ENCODE results near the gene IRGC. TPM values are rescaled to one million over a fixed set of nuclear protein-coding genes. Genes with fewer than 3 reads are reported as not detected.
"Not testable (repeated sequence)": the region's sequence is repeated elsewhere in the genome, so short reads cannot be mapped to it uniquely, and the experiment has no call there.

Gene IRGC, protein sequence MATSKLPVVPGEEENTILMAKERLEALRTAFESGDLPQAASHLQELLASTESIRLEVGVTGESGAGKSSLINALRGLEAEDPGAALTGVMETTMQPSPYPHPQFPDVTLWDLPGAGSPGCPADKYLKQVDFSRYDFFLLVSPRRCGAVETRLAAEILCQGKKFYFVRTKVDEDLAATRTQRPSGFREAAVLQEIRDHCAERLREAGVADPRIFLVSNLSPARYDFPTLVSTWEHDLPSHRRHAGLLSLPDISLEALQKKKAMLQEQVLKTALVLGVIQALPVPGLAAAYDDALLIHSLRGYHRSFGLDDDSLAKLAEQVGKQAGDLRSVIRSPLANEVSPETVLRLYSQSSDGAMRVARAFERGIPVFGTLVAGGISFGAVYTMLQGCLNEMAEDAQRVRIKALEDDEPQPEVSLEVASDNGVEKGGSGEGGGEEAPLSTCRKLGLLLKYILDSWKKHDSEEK
- not detected for polyA plus RNA-seq

DNA sequence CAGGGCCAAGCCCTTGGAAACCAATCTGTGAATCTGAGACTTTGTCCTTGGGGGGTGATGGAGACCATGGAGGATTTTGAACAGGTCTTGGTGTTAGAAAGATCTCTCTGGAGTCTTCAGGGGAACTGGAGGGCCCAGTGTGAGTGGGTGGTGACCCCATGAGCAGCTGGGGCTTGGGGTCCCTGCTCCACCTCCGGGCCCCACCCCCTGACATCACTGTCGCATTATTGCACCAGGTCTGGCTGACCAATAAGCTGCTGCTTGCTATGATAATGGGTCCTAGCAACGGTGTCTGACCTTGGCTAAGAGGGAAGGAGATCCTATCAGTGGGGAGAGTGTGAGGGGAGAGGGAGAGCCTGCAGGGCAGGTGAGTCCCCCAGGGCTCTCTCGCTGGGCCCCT lies at the start of gene IRGC:
Gene IRGC (plus strand): TSS at position 301 of the 400 bp plus-strand sequence. CDS start 2,483 bp downstream, outside the sequence.
- H3K27ac Mint-ChIP-seq, result no peak within 1 kb of the TSS
- no peaks in the 10 kb centered on the region for H3K4me1 Mint-ChIP-seq
- H3K9me3 Mint-ChIP-seq, result no peaks in the 10 kb centered on the region
- H3K4me3 Mint-ChIP-seq, result no peak within 1 kb of the TSS
- peaks cover 8% of the 10 kb centered on the region for H3K27me3 Mint-ChIP-seq
- no peaks in the 10 kb centered on the region for H3K36me3 Mint-ChIP-seq

DNA sequence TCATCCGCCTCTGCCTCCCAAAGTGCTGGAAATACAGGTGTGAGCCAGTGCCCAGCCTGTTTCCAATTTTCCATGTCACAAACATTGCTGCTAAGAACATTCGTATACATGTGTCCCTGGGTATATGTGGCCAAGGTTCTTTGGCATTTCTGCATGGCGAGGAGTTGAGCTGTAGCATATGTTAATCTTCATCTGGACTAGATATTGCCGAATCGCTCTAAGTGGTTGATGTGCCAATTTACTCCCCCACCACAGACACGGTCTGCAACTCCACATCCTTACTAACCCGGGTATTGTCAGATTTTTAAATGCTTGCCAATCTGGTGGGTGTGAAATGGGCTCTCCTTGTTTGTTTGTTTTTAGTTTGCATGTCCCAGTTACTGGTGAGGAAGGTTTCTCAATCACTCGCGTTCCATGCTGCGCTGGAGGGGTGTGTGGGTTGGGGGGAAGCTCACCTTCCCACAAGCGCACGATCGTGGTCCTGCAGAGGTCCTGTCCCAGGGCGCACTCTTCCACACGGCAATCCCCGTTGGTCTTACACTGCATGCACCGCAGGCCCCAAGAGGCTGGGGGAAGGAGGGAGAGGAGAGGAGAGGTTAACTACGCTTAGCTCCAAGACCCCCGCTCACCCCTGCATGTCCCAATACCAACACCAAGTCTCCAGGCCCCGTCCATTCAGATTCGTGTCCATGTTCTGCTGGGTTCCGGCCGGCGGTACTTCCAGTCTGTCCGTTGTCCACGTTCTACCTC lies 48.6 kb upstream of the IRGC start:
- Mint-ChIP-seq H3K27me3 (peaks cover 12% of the 10 kb centered on the region), H3K36me3 (no peaks in the 10 kb centered on the region), H3K4me3 (peak overlapping the region in 3 of 4 donors; percentile 16 to 93 (median 92)), H3K9me3 (no peaks in the 10 kb centered on the region), H3K4me1 (peaks cover 12 to 28% (median 16%) of the 10 kb centered on the region in 3 donors), H3K27ac (peak overlapping the region in 1 of 3 donors; percentile 5)

DNA sequence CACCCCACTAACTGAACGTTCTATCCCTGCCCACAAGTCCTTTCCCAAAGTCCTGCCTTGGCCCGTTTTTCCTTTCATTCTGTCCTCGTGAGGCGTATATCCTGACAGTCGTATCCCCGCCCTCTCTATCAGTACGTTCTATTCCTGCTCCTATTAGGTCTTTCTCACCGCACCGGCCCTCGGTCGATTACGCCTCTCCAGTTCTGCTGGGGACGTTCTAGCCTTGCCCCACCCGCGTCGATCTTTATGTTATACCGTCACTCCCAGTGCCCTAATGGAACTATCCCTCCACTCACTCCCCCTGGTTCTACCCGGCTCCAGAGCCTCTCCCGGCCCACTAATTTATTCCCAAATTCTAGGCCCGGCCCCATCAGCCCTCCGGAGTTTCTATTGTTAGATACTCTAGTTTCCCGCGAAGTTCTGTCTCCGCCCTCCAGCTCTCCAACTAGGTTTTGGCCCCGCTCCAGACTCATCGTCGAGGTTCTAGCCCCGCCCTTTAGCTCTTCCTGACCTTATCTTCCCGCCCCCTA lies 47.9 kb upstream of the IRGC start:
- H3K9me3 Mint-ChIP-seq, result no peaks in the 10 kb centered on the region
- peak overlapping the region in 2 of 3 donors; percentile 35 to 39 for H3K27ac Mint-ChIP-seq
- peak overlapping the region; percentile 79 to 93 (median 88) for H3K4me3 Mint-ChIP-seq
- peaks cover 12% of the 10 kb centered on the region for H3K27me3 Mint-ChIP-seq
- H3K4me1 Mint-ChIP-seq, result peaks cover 13 to 27% (median 16%) of the 10 kb centered on the region in 3 donors
- H3K36me3 Mint-ChIP-seq, result no peaks in the 10 kb centered on the region

GRCh38 chr19:43668406-43669109 lies 47.3 kb upstream of the IRGC start:
- no peaks in the 10 kb centered on the region for H3K9me3 Mint-ChIP-seq
- H3K4me3 Mint-ChIP-seq, result peak overlapping the region; percentile 79 to 93 (median 88)
- no peaks in the 10 kb centered on the region for H3K36me3 Mint-ChIP-seq
- peak overlapping the region in 2 of 3 donors; percentile 35 to 63 for H3K27ac Mint-ChIP-seq
- H3K4me1 Mint-ChIP-seq, result peaks cover 13 to 27% (median 16%) of the 10 kb centered on the region in 3 donors
- H3K27me3 Mint-ChIP-seq, result peaks cover 12% of the 10 kb centered on the region

GRCh38 chr19:43672061-43672679 lies 43.7 kb upstream of the IRGC start:
- H3K36me3 Mint-ChIP-seq, result no peaks in the 10 kb centered on the region
- H3K9me3 Mint-ChIP-seq, result no peaks in the 10 kb centered on the region
- peaks cover 11 to 22% (median 13%) of the 10 kb centered on the region in 3 donors for H3K4me1 Mint-ChIP-seq
- no peak overlapping the region for H3K27ac Mint-ChIP-seq
- H3K4me3 Mint-ChIP-seq, result no peak overlapping the region
- H3K27me3 Mint-ChIP-seq, result peaks cover 11% of the 10 kb centered on the region

DNA sequence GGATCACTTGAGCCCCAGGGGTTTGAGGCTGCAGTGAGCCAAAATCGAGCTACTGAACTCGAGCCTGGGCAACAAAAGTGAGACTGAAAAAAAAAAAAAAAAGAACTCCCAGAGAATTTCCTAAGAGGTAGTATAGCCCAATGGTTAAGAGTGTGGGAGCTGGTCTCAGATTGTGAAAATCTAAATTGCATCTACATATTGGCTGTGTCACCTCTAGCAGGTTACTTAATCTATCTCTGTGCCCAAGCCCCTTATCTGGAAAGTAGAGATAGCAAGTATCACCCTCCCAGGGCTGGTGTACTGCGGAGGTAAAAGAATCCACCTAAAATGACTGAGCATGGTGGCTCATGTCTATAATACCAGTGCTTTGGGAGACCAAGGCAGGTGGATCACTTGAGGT lies 42.2 kb upstream of the IRGC start:
- H3K27me3 Mint-ChIP-seq, result peaks cover 4% of the 10 kb centered on the region
- no peaks in the 10 kb centered on the region for H3K9me3 Mint-ChIP-seq
- H3K4me3 Mint-ChIP-seq, result no peak overlapping the region
- no peaks in the 10 kb centered on the region for H3K36me3 Mint-ChIP-seq
- peaks cover 5 to 14% (median 9%) of the 10 kb centered on the region in 3 donors for H3K4me1 Mint-ChIP-seq
- H3K27ac Mint-ChIP-seq, result no peak overlapping the region

DNA sequence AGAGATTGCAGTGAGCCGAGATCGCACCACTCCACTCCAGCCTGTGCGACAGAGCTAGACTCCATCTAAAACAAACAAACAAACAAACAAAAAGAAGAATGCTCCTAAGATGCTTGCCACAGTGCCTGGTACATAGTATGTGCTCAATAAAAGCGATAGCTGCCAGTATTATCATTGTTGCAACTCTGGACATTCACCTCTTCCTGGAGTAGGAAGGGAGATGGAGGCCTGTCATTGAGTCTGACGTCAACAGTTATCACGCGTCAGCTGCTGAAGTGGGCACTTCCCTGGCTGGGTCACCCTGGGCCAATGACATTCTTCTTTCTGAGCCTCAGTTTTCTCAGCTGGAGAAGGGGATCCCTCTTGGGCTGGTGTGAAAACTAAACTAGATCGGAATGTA lies 41.7 kb upstream of the IRGC start:
- H3K4me3 Mint-ChIP-seq, result no peak overlapping the region
- peaks cover 4% of the 10 kb centered on the region for H3K27me3 Mint-ChIP-seq
- H3K9me3 Mint-ChIP-seq, result no peaks in the 10 kb centered on the region
- H3K27ac Mint-ChIP-seq, result no peak overlapping the region
- H3K4me1 Mint-ChIP-seq, result peaks cover 5 to 14% (median 9%) of the 10 kb centered on the region in 3 donors
- no peaks in the 10 kb centered on the region for H3K36me3 Mint-ChIP-seq

DNA sequence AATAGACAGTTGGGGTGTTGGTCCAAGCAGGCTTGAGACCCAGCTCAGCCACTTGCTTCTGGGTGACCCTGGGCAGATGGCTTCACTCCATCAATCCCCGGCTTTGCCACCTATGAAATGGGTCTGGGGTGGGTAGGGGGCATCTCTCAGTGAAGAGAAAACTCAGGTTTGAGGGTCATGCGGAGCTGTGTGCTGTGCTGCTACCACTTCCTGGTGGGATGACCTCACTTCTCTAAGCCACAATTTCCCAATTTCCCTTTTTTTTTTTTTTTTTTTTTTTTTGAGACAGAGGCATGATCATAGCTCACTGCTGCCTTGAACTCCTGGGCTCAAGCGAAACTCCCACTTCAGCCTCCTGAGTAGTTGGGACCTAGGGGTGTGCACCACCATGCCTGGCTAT lies 41.3 kb upstream of the IRGC start:
- Mint-ChIP-seq H3K4me3 (no peak overlapping the region), H3K27me3 (peaks cover 3% of the 10 kb centered on the region), H3K9me3 (no peaks in the 10 kb centered on the region), H3K4me1 (peaks cover 5 to 12% (median 9%) of the 10 kb centered on the region in 3 donors), H3K36me3 (no peaks in the 10 kb centered on the region), H3K27ac (no peak overlapping the region)

GRCh38 chr19:43675269-43675879 lies 40.5 kb upstream of the IRGC start:
- peaks cover 1% of the 10 kb centered on the region for H3K27me3 Mint-ChIP-seq
- peaks cover 2 to 9% (median 6%) of the 10 kb centered on the region in 3 donors for H3K4me1 Mint-ChIP-seq
- H3K27ac Mint-ChIP-seq, result no peak overlapping the region
- H3K9me3 Mint-ChIP-seq, result no peaks in the 10 kb centered on the region
- no peaks in the 10 kb centered on the region for H3K36me3 Mint-ChIP-seq
- peak overlapping the region in 2 of 4 donors; percentile 39 to 41 for H3K4me3 Mint-ChIP-seq

DNA sequence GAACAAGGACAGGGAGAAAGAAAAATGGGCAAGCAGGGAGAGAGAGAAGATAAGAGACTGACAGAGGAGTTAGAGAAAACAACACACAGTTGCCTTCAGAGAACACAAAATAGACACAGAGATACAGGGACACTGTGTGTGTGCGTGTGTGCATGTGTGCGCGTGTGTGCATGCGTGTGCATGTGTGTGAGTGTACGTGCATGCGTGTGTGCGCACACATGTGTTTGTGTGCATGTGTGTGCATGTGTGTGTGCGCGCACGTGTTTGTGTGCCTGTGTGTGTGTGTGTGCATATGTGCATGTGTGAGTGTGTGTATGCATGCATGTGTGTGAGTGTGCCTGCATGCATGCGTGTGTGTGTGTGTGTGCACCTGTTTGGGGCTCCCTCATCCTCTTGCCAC lies 40.0 kb upstream of the IRGC start:
- H3K27ac Mint-ChIP-seq, result no peak overlapping the region
- peaks cover under 1% of the 10 kb centered on the region for H3K27me3 Mint-ChIP-seq
- peaks cover 0 to 9% (median 3%) of the 10 kb centered on the region in 3 donors for H3K4me1 Mint-ChIP-seq
- H3K9me3 Mint-ChIP-seq, result no peaks in the 10 kb centered on the region
- peaks cover 1% of the 10 kb centered on the region for H3K36me3 Mint-ChIP-seq
- H3K4me3 Mint-ChIP-seq, result no peak overlapping the region

- H3K4me3 Mint-ChIP-seq, result no peak overlapping the region
- H3K4me1 Mint-ChIP-seq, result peaks cover 0 to 6% (median 3%) of the 10 kb centered on the region in 3 donors
- H3K36me3 Mint-ChIP-seq, result peaks cover 1% of the 10 kb centered on the region
- no peak overlapping the region for H3K27ac Mint-ChIP-seq
- H3K27me3 Mint-ChIP-seq, result no peaks in the 10 kb centered on the region
- no peaks in the 10 kb centered on the region for H3K9me3 Mint-ChIP-seq
Measured at GRCh38 chr19:43678512-43679261, 37.2 kb upstream of the IRGC start.

GRCh38 chr19:43681821-43682220 lies 34.1 kb upstream of the IRGC start:
- H3K27me3 Mint-ChIP-seq, result no peaks in the 10 kb centered on the region
- H3K36me3 Mint-ChIP-seq, result peaks cover 1% of the 10 kb centered on the region
- no peak overlapping the region for H3K27ac Mint-ChIP-seq
- no peak overlapping the region for H3K4me3 Mint-ChIP-seq
- no peaks in the 10 kb centered on the region for H3K9me3 Mint-ChIP-seq
- H3K4me1 Mint-ChIP-seq, result no peaks in the 10 kb centered on the region

DNA sequence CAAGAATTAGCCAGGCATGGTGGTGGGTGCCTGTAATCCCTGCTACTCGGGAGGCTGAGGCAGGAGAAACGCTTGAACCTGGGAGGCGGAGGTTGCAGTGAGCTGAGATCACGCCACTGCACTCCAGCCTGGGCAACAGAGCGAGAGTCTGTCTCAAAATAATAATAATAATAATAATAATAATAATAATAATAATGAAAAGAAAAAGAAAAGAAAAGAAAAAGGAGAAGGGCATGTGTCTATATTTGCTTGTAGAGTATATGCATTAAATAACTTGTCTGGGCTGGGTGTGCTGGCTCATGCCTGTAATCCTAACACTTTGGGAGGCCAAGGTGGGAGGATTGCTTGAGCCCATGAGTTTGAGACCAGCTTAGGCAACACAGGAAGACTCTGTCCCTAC lies 33.6 kb upstream of the IRGC start:
- H3K4me3 Mint-ChIP-seq, H3K4me1 Mint-ChIP-seq, H3K27ac Mint-ChIP-seq, H3K9me3 Mint-ChIP-seq, H3K27me3 Mint-ChIP-seq, H3K36me3 Mint-ChIP-seq: not testable (repeated sequence)

All from IgD-negative memory B cell (primary cell).